NCI-H524 treated with DMSO at 0.1 percent for 48 hours (cell line): ENCODE results near the gene PLXNA2.

ENCODE experiments used
- DNase-seq: peaks from one replicate; lab custom pipeline; 2025; lab: John Stamatoyannopoulos, UW

The PLXNA2 gene

DNA sequence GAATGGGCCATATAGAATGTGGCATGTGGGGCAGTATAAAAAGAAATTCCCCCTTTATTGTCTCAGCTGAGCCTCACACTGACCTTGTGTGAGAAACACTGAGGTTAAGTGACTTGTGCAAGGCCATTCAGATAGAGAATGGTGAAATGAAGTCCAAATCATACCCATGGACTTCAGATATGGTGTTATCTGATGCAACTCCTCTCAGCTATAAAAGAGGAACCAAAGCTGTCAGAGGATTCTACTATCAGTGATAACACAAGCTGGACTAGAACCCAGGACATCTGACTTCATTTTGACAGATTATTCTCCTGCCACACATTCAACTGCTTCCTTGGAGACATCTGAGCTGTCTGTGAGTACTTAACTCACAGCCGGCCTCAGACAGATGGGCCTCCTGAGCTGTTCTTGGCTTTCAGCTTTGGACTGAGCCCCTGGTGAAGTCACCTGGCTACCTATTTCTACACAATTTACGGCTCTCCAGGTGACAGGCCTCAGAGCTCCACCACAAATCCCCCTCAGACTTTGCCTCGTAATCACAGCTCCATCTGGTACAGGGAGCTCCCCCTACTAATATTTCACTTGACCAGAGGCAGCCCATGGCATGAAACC, 104.6 kb downstream of the PLXNA2 start:
- peak; percentile 12 for DNase-seq

DNA sequence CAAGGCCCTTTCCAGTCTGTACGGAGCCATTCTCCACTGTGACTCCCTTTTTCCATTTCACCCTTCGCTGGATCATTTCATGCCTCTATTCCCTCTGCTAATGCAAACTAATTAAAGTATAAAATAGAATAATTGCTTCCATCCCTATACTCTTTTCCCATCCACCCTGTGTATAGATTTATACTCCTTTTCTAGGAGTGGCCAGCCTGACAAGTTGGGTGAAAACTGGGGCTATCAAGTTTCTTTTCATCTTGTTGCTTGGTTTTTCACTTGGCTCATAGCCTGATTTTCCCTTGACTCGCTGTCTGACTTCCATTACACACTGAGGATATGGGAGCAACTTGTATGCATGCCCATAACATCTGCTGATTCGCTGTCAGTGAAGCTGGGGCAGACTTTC, 107.0 kb downstream of the PLXNA2 start:
- DNase-seq: no peak

DNA sequence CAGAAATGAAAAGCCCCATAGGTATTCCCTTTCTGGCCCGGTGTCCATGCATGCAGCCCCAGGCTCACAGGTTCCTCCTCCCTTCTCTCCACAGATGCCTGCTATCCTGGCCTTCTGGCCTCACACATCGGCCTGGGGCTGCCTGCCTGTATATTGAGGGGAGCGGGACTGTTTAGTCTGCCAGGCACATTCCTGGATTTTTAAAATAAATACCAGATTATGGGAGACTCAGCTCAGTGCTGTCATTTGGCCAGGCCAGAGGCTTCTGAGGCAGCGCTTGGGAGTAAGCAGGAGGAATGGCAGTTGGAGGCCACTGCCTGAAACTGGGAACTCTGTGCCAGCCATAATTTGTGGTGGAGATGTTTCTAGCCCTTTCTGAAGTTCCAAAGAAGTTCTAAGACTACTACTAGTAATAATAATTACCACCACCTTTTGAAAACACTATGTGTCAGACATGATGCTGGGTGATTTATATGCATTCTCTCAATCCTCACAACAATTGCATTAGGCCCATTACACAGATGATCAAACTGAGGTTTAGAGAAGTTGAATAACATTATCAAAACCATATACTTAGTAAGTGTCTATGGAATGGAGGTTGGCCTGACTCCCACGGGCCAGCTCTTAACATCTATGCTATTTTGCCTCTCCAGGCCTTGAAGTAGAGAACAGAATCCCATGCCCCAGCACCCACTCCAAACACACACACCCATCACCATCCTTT, 107.6 kb downstream of the PLXNA2 start:
- DNase-seq: no peak

DNA sequence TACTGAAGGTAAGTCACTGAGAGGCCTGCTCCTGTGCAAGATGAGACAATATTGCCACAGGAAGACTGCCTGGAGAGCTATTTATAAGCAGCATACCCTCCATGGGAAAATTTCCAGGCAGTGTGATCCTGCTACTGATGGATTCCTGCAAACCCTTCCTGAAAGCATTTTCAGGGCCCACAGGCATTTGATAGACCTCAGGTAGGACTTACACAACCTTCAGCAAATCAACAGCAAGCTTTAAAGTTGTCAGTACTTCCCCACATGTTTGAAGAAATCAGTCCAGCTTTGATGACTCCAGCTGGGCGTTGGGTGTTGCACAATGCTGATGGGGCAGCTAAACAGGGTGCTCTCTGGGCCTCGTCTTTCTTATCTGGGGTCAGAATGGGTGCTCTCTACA, 108.8 kb downstream of the PLXNA2 start:
- no peak for DNase-seq

DNA sequence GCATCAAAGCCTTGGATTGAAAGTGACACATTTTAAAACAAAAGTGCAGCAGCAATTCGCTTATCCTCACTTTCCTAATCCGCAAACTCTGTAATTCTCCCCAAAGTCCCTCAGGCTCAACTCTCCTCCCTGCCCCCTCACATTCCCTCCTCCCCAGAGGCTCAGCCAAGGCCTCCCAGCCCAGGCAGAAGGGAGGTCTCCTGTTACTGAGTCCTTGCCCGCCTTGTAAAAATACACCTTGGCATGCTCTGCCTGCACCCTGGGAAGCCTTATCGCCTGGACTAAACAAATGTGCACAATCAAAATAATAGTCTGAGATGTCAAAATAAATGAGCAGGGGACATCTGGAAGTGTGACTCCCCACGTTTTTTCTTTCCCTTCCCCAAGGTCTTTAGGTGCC, 109.7 kb downstream of the PLXNA2 start:
- DNase-seq: no peak

DNA sequence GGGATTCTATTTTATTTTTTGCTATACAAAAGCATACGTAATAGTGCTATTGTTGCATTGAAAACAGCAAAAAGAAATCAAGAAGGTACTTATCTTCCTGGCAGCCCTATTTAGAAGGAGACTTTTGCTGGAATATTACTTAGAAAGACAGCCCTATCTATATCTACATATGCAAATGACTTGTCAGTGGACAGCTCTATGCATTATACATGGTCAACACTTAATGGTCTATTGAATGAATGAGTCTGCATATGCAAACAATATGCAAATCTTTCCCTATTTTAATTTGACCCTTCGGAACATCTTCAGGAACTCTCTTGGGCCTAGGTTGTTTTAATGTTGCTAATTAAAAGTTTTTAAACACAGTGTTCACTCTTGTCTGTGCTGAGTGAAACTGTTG, 110.8 kb downstream of the PLXNA2 start:
- DNase-seq: no peak

DNA sequence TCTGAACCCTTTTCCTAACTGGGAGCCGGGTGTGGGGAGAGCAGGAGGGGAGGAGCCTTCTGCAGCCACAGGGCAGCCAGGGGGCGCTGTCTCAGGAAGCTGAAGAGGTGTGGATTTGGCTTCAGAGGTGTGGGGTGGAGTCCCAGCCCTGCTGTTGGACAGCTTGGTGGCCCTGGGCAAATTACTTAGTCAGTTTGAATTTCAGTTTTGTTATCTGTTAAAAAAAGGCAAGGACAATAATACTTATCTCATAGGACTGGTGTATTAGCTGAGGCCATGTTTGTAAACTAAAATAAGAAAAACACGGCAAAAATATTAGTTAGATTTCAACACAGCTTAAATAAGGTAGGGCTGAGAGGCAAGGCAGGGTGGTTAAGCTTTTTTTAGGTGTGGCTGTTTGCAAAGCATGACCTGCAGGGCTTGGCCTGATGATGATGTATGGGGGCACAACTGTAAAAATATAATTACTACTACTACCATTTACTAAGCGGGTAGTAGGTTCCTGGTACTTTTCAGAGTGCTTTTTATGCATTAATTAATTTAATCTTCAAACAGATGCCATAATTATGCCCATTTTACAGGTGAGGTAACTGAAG, 111.8 kb downstream of the PLXNA2 start:
- no peak for DNase-seq

DNA sequence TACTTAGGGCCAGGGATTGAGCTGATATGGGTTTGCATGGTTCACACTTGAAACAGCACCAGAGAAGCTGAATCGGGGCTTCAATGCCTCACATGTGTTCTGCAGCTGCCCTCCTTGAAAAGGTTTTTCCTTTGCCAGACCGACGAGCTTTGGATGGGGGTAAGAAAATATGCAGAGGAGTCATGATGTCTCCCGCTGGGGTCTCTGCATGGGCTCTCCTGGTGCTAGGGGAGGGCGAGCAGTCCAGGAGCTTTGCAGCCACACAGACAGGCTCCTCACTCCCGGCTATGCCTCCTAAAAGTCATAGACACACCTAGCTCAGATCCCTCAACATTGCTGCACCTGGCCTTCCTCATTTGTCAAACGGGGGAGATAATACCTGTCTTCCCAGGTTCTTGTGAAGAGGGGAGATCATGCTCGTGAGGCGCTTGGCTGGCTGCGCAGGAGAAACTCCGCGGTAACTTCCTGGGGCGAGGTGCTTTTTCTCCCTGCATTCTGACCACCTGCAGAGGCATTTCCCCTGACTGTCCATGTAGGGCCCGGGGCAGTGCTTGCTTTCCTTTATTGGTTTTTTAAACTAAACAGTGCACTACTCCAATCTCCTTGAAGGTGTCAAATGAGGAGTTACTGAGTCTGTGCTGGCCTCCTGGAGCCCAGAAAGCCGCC, 112.4 kb downstream of the PLXNA2 start:
- DNase-seq: no peak

DNA sequence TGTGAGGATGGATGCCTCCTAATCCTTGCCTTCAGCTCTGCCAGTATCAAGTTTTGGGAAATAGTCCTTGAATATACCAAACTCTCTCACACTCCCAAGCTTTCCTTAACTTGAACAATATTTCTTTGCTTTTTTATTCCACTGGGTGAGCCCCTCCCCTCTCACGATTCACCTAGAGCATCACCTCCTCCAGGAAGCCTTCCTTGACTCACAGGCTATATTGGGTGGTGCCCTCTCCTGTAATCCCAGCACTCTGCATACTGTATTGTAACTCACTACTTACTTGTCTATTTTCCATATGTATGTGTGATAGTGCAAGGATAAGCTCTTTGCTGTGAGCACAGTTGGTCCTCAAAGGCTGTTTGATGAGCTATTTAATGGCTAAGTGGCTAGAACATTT, 114.7 kb downstream of the PLXNA2 start:
- no peak for DNase-seq

DNA sequence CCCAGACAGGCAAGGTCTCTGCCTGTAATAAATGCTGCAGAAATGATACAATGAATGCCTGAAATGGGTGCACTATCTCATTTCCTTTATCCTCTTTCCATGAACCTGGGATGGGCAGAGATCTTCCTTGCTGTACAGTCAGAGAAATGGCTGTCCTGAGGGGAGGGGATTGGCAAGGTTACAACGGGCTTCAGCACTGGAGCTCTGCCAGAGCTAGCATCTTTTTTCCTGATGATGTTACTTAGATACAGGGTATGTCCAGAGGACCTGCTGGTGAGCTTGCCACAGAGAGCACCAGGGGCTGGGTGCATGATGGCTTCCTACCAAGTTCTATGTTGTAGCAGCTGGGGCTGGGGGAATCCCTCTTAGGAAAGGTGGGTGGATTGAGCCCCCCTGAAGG, 115.1 kb downstream of the PLXNA2 start:
- no peak for DNase-seq

DNA sequence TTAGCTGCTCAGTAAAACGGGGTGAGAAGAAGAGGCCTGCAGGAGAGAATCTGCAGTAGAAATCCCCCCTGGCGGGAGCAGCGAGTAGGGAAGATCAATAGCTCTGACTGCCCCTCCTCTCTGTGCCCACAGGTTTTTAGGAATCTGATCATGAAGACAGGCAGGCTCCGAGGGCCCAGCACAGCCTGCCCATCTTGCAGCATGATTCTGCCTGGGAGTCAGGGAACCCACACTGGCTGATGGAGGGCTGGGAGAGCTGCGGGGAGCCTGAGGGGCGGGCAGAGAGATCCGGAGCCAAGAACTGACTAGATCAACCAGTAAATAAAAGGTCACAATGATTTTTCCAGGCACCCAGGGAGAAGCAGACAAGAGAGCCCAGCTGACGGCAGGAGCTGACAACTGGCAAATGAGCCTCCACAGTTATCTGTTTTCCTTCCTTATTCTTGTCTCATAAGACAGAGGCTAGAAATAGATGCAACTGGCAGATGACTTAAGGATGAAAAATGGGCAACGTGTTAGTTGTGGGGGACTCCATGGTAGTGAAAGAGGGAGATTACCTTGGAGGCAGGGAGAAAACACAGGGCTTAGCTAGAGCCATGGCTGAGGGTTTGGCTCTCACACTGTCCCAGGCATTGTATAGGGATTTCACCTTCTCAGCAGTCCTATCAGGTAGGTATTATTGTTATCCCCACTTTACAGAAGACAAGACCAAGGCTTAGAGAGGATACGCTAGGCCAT, 116.2 kb downstream of the PLXNA2 start:
- no peak for DNase-seq

DNA sequence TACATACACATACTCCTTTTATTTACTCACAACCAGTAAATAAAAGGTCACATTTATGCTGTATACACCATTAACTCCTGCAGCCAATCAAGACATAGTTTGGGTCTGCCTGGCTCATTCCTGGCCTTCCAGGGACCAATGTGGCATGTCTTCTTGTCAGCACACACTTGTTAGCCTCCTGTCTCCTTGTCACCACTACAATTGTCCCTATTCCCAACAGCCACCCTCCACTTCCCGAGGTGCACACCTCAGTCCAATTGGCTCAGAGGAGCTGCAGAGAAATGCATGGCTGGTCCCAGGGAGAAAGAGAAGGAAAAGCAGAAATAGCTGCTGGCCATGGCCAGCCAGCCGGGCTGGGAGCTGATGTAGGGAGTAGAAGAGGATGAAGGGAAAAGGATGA, 116.9 kb downstream of the PLXNA2 start:
- no peak for DNase-seq

DNA sequence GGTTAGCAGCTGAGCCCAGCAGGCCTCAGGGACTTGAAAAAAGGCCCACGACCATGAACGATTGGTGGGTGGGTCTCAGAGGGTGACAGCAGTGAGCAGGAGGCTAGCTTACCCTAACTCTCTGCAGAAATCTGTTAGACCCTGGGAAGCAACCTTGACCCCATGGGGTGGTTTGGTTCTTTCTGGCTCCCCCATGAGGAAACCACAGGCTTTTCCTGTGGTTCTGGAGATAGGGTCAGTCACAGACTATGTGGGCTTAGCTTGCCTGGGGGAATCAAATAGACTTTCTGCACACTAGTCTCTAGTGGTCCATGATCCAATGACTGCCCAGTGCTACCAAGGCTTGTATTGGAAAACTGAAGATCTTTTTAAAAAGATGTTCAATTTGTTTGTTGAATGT, 118.1 kb downstream of the PLXNA2 start:
- no peak for DNase-seq

DNA sequence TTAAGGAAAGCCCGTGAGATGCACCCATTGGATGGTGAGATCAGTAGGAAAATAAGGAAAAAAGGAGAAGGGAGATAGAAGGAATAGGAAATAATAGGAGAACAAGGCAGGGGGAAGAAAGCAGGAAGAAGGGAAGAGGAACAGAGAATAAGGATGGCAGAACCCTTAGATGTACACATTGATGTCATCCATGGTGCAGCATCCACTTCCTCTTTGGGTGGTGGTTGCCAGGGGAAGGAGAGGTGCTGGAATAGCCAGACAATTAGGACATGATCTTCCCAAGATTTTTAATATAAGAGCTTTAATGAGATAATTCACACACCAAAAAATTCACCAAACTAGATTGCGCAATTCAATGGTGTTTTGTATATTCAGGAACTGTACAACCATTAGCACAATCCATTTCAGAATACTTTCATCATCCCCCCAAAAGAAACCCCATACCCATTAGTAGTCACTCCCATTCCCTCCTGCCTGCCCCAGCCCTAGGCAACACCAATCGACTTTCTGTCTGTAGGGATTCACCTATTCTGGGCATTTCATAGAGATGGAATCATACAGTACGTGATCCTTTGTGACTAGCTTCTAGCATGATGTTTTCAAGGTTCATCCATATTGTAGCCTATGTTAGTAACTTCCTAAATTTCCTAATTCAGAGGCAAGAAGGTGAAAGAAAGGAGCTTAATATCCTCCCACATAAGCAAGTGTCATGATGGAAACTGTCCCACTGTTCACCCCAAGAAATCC, 121.4 kb downstream of the PLXNA2 start:
- DNase-seq: no peak

DNA sequence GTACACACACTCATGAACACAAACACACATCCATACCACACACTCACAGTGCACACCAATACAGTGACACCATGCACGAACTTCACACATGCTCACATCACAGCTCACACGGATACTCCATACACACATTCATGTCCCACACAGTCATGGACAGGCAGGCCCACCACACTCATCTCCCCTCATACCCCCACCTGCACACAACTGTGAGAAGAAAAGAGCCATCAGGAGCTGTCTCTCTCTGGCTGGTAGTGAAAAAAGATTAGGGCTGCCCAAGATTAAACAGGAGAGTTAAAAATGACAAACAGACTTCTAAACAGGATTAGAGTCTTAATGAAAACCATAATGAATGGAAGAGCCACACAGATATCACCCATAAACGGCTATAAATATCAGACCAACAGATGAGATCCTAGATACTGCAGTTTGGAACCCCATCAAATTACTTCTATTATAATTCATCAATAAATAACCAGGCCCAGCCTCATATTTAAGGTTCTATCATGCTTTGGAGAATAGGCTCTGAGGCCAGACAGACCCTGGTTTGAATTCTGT, 122.3 kb downstream of the PLXNA2 start:
- DNase-seq: no peak

DNA sequence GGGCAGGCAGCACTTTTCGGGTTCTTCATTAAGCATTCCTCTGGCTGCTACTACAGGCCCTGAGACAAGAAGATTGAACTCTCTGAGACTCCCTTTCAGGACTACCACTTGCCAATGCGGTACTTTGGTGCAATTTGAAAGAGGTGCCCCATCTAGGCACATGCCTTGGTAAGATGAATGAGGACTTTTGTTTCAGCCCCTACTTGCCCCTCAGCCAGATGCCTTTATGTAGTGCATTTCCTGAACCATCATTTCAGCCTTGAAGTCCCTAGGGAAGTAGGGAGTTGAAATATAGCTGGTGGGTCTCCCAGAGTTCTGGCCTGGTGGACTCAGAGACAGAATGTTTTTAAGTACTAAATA, 123.8 kb downstream of the PLXNA2 start:
- no peak for DNase-seq

DNA sequence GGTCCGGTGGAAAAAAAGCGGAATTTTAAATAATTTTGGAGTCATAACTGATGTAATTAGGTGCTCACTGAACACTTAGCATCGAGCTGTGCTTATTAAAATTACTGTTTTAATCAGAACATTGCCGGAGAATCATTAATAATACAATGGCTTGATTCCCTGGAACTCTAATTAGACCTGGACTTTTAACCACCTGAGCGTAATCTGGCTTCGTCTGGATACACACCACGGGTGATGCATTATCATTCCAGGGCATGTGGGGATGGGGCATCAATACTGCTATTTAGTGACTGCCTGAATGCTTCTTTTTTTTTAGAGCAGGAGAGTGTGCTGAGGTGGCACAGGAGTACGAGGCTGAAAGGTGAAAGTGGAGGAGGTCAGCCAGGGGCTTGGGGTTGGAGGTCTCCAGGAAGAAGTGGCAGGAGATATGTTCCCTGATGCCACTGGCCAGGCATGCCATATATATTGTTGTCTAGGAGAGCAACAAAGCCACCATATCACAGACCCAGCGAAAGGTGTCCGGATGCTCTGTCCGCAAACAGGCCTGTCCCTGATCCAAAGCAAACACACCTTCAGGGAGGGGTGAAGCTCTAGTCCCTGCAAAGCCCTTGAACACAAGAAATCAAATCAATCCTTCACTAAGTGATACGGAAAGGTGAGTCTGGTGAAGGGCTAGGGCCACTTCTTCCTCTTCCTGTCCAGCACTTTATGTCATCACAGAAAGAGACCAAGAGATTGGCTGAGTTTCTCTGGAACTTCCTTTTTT, 125.2 kb downstream of the PLXNA2 start:
- no peak for DNase-seq

DNA sequence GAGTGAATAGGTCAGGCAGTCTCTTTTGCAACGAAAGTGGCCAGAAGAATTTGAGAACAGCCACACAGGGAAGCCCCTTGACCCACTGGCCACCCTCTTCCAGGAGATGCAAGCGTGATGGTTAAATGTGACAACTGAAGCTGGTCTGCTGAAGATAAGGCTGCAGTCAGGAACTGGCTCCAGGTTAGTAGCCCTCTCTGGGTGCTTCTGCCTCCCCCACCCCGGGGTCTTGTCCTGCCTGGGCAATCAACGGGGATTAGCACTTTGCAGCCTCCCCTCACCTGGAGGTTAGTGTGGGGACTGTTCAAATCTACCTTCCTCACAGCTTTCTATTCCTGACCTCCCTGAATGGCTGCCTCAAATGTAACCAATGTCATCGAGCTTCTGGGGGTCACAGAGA, 125.9 kb downstream of the PLXNA2 start:
- no peak for DNase-seq

DNA sequence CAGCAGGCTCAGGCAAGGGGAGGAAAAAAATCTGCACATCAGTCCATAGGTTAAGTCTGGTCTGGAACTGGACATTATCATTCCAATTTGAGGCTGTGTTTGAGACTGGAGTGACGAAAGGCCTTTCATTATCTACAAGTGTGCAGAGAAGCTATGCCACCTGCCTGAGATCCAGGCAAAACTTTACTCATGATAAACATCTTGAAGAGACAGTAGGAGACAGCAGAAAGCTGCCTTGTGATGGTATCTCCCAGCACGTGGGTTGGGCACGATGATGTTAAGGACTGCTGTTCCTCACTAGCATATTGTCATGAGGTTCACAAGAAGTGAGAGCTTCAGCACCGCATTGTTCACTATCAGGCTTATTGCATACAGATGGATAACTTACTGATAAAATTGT, 126.4 kb downstream of the PLXNA2 start:
- no peak for DNase-seq

DNA sequence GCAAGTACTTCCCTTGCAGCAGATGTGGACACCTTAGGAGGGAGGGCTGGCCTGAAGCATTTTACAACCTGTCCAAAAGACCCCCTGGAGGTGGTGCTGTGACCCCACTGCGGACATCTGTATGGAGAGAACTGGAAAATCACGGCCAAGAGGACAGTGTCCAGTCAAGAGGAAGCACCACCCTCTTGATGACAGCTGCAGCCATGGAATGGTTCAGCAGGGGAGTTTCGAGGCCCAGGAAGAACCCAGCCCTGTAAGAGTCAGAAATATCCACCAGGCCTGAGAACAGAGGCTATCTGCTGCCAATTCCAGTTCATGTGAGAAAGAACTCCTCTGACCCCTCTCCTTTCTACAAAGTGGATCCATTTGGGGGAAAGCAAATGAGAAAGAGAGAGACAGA, 126.8 kb downstream of the PLXNA2 start:
- no peak for DNase-seq
